ENCODE measurements around the gene KCNC1.

Gene KCNC1

GRCh38 chr11:17716807-17717206, 17.8 kb upstream of the KCNC1 start:
- FAIRE-seq: no peak

- no peak for FAIRE-seq
These were observed 16.6 kb upstream of the KCNC1 start for GRCh38 chr11:17718015-17718414.

GRCh38 chr11:17718510-17718962, 16.0 kb upstream of the KCNC1 start:
- FAIRE-seq: no peak

- no peak for FAIRE-seq
These were observed 15.3 kb upstream of the KCNC1 start, which contains the start of gene MYOD1 for GRCh38 chr11:17719028-17719937. Gene MYOD1 (plus strand): TSS chr11:17719571. CDS start chr11:17719783, 212 bp downstream.

GRCh38 chr11:17719938-17720795, 14.4 kb upstream of the KCNC1 start:
- no peak for FAIRE-seq

GRCh38 chr11:17720796-17721171, 13.8 kb upstream of the KCNC1 start:
- no peak for FAIRE-seq

GRCh38 chr11:17721242-17721999, 13.2 kb upstream of the KCNC1 start:
- no peak for FAIRE-seq

GRCh38 chr11:17722000-17722643, 12.5 kb upstream of the KCNC1 start:
- FAIRE-seq: no peak

GRCh38 chr11:17724020-17724908, 10.3 kb upstream of the KCNC1 start:
- FAIRE-seq: no peak

GRCh38 chr11:17725174-17725573, 9.4 kb upstream of the KCNC1 start:
- FAIRE-seq: no peak

GRCh38 chr11:17730137-17730536, 4.4 kb upstream of the KCNC1 start:
- no peak for FAIRE-seq

GRCh38 chr11:17730608-17731462, 3.7 kb upstream of the KCNC1 start:
- no peak for FAIRE-seq

GRCh38 chr11:17733261-17733660, 1.3 kb upstream of the KCNC1 start:
- no peak for FAIRE-seq

- FAIRE-seq: no peak
These were observed 621 bp downstream of the KCNC1 start for GRCh38 chr11:17734986-17735817.

- no peak for FAIRE-seq
These were observed 1.4 kb downstream of the KCNC1 start for GRCh38 chr11:17735818-17736578.

GRCh38 chr11:17736579-17736893, 2.0 kb downstream of the KCNC1 start:
- no peak for FAIRE-seq

GRCh38 chr11:17736930-17737817, 2.6 kb downstream of the KCNC1 start:
- no peak for FAIRE-seq

Measured in A204.1 (cell line).